ENCODE measurements around the gene SELENOH.
"Not testable (repeated sequence)": the region's sequence is repeated elsewhere in the genome, so short reads cannot be mapped to it uniquely, and the experiment has no call there.

Gene SELENOH

GRCh38 chr11:57741132-57742086 is at the start of gene SELENOH:
SELENOH (plus strand) TSS chr11:57741491; CDS start chr11:57741596, 105 bp downstream.
- Mint-ChIP-seq H3K27ac (peak within 1 kb of the TSS; percentile 97), H3K9me3 (no peaks in the 10 kb centered on the region), H3K4me1 (peaks cover 38% of the 10 kb centered on the region), H3K4me3 (peak within 1 kb of the TSS; percentile 98), H3K27me3 (no peaks in the 10 kb centered on the region), H3K36me3 (peaks cover 24% of the 10 kb centered on the region)

GRCh38 chr11:57698843-57699365 is 42.4 kb upstream of the SELENOH start:
- H3K27ac Mint-ChIP-seq = no peak overlapping the region
- no peaks in the 10 kb centered on the region for H3K4me1 Mint-ChIP-seq
- H3K27me3 Mint-ChIP-seq = no peaks in the 10 kb centered on the region
- H3K9me3 Mint-ChIP-seq = no peaks in the 10 kb centered on the region
- no peak overlapping the region for H3K4me3 Mint-ChIP-seq
- peaks cover 11% of the 10 kb centered on the region for H3K36me3 Mint-ChIP-seq

GRCh38 chr11:57699813-57700212 is 41.5 kb upstream of the SELENOH start:
- H3K36me3 Mint-ChIP-seq = peaks cover 13% of the 10 kb centered on the region
- H3K9me3 Mint-ChIP-seq = no peaks in the 10 kb centered on the region
- H3K27ac Mint-ChIP-seq = peak overlapping the region; percentile 57
- H3K4me1 Mint-ChIP-seq = no peaks in the 10 kb centered on the region
- H3K27me3 Mint-ChIP-seq = no peaks in the 10 kb centered on the region
- no peak overlapping the region for H3K4me3 Mint-ChIP-seq

GRCh38 chr11:57700425-57700824 is 40.9 kb upstream of the SELENOH start:
- H3K4me3 Mint-ChIP-seq = no peak overlapping the region

GRCh38 chr11:57703341-57703740 is 38.0 kb upstream of the SELENOH start:
- H3K4me1 Mint-ChIP-seq = peaks cover 4% of the 10 kb centered on the region
- H3K27me3 Mint-ChIP-seq = no peaks in the 10 kb centered on the region
- H3K36me3 Mint-ChIP-seq = peaks cover 8% of the 10 kb centered on the region
- no peaks in the 10 kb centered on the region for H3K9me3 Mint-ChIP-seq
- peak overlapping the region; percentile 41 for H3K27ac Mint-ChIP-seq
- H3K4me3 Mint-ChIP-seq = no peak overlapping the region

More at GRCh38 chr11:57700425-57700824, 40.9 kb upstream of the SELENOH start:
- Mint-ChIP-seq H3K27ac (no peak overlapping the region), H3K36me3 (peaks cover 13% of the 10 kb centered on the region), H3K9me3 (no peaks in the 10 kb centered on the region), H3K27me3 (no peaks in the 10 kb centered on the region), H3K4me1 (no peaks in the 10 kb centered on the region)

- peak overlapping the region; percentile 72 for H3K27ac Mint-ChIP-seq
- no peak overlapping the region for H3K4me3 Mint-ChIP-seq
- no peaks in the 10 kb centered on the region for H3K9me3 Mint-ChIP-seq
- peaks cover 12% of the 10 kb centered on the region for H3K4me1 Mint-ChIP-seq
- H3K36me3 Mint-ChIP-seq = peaks cover 6% of the 10 kb centered on the region
- no peaks in the 10 kb centered on the region for H3K27me3 Mint-ChIP-seq
Measured at GRCh38 chr11:57704932-57705331, 36.4 kb upstream of the SELENOH start.

- not testable (repeated sequence) for H3K9me3 Mint-ChIP-seq, H3K4me3 Mint-ChIP-seq, H3K36me3 Mint-ChIP-seq, H3K27me3 Mint-ChIP-seq
- peak overlapping the region; percentile 51 for H3K27ac Mint-ChIP-seq
- H3K4me1 Mint-ChIP-seq = peaks cover 17% of the 10 kb centered on the region
Measured at GRCh38 chr11:57705432-57705831, 35.9 kb upstream of the SELENOH start.

GRCh38 chr11:57709802-57710367 is 31.4 kb upstream of the SELENOH start:
- Mint-ChIP-seq H3K36me3 (no peaks in the 10 kb centered on the region), H3K27me3 (no peaks in the 10 kb centered on the region), H3K9me3 (no peaks in the 10 kb centered on the region), H3K27ac (peak overlapping the region; percentile 69), H3K4me3 (peak overlapping the region; percentile 0), H3K4me1 (peaks cover 47% of the 10 kb centered on the region)

- peaks cover 47% of the 10 kb centered on the region for H3K4me1 Mint-ChIP-seq
- no peaks in the 10 kb centered on the region for H3K9me3 Mint-ChIP-seq
- peak within 1 kb of the TSS; percentile 100 for H3K4me3 Mint-ChIP-seq
- H3K36me3 Mint-ChIP-seq = no peaks in the 10 kb centered on the region
- H3K27ac Mint-ChIP-seq = peak within 1 kb of the TSS; percentile 97
- no peaks in the 10 kb centered on the region for H3K27me3 Mint-ChIP-seq
Measured at GRCh38 chr11:57711414-57712255, 29.7 kb upstream of the SELENOH start, which contains the start of gene MED19. MED19 (minus strand) TSS chr11:57712215; CDS start chr11:57712179, 36 bp downstream.

GRCh38 chr11:57712256-57713150 is 28.8 kb upstream of the SELENOH start, which contains the start of gene TMX2:
TMX2 (plus strand) TSS chr11:57712593; CDS start chr11:57712619, 26 bp downstream.
- no peaks in the 10 kb centered on the region for H3K9me3 Mint-ChIP-seq
- H3K27ac Mint-ChIP-seq = peak within 1 kb of the TSS; percentile 97
- peak within 1 kb of the TSS; percentile 100 for H3K4me3 Mint-ChIP-seq
- no peaks in the 10 kb centered on the region for H3K36me3 Mint-ChIP-seq
- H3K4me1 Mint-ChIP-seq = peaks cover 47% of the 10 kb centered on the region
- H3K27me3 Mint-ChIP-seq = no peaks in the 10 kb centered on the region

GRCh38 chr11:57713835-57714234 is 27.5 kb upstream of the SELENOH start:
- peak overlapping the region; percentile 100 for H3K4me3 Mint-ChIP-seq
- H3K27me3 Mint-ChIP-seq = no peaks in the 10 kb centered on the region
- H3K9me3 Mint-ChIP-seq = no peaks in the 10 kb centered on the region
- no peaks in the 10 kb centered on the region for H3K36me3 Mint-ChIP-seq
- H3K4me1 Mint-ChIP-seq = peaks cover 42% of the 10 kb centered on the region
- H3K27ac Mint-ChIP-seq = peak overlapping the region; percentile 65

- peaks cover 23% of the 10 kb centered on the region for H3K4me1 Mint-ChIP-seq
- H3K27me3 Mint-ChIP-seq, H3K27ac Mint-ChIP-seq, H3K36me3 Mint-ChIP-seq, H3K4me3 Mint-ChIP-seq, H3K9me3 Mint-ChIP-seq: not testable (repeated sequence)
Measured at GRCh38 chr11:57716726-57717125, 24.6 kb upstream of the SELENOH start.

- Mint-ChIP-seq H3K4me1 (peaks cover 23% of the 10 kb centered on the region), H3K27me3 (no peaks in the 10 kb centered on the region), H3K27ac (no peak overlapping the region), H3K36me3 (no peaks in the 10 kb centered on the region), H3K9me3 (no peaks in the 10 kb centered on the region), H3K4me3 (no peak overlapping the region)
Measured at GRCh38 chr11:57727185-57727584, 14.1 kb upstream of the SELENOH start.

- Mint-ChIP-seq H3K27ac (no peak overlapping the region), H3K36me3 (no peaks in the 10 kb centered on the region), H3K4me3 (no peak overlapping the region), H3K9me3 (no peaks in the 10 kb centered on the region), H3K27me3 (no peaks in the 10 kb centered on the region), H3K4me1 (peaks cover 25% of the 10 kb centered on the region)
Measured at GRCh38 chr11:57728829-57729228, 12.5 kb upstream of the SELENOH start.
